ENCODE data around the gene NCKAP5. TPM values are rescaled to one million over a fixed set of nuclear protein-coding genes. Genes with fewer than 3 reads are reported as not detected.

Gene NCKAP5
- total and polyA plus RNA-seq, 2 of the 8 experiments (the other 6 are each of a cell fraction or from before 2014, with no cell fraction given) = 0.27 to 0.86 TPM

DNA sequence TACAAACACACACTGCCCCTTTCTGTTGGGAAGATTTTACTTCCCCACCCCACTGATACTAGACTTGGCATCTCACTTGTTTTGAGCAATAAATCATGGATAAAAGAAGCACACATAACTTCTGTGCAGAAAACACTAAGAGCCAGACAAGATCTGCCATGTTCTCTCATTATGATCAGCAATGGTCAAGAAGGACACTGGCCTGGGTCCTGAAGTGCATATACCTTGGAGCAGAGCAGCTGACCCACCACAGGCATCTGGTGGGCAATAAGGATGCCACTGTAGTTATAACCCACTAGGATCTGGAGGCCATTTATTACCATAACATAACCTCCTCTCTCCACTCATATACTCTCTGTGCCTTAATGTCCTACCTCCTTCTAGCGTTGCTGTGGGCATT lies 338.3 kb downstream of the NCKAP5 start:
- WGBS, 2 experiments (ENCODE audit: extremely low coverage in 1 of 2, insufficient coverage in 1 of 2, insufficient read length in 1 of 2, insufficient replicate concordance in 2 of 2, low coverage in 1 of 2, low lambda C conversion rate in 2 of 2, missing lambda C conversion rate in 1 of 2) = 79% methylated on average over 1 of the region's 1 CpG; no CpG with 5 or more reads in 1 of the 2 experiments
- H3K9ac ChIP-seq (replicated peaks in 1 of 4; ENCODE audit: extremely low read depth in 1 of 4, low read depth in 3 of 4, low read length in 3 of 4) = no peak overlapping the region
- CTCF ChIA-PET (ENCODE audit: partially characterized antibody) = interaction anchor here (1.5 kb wide), 1 partner anchor 614 kb away, joined by 3 read pairs; no protein-coding TSS in a partner anchor
- H4K8ac ChIP-seq (ENCODE audit: extremely low read depth, insufficient read depth, low read length) = no peak overlapping the region
- H3K23ac ChIP-seq (ENCODE audit: insufficient read length) = no peak overlapping the region
- no peak overlapping the region for H4K5ac ChIP-seq (ENCODE audit: insufficient read length, low read depth, low read length)
- H4K91ac ChIP-seq (replicated peaks; ENCODE audit: insufficient read length, low read length) = no peak overlapping the region
- H3K4me1 ChIP-seq (replicated peaks in 1 of 4; ENCODE audit: control insufficient read depth in 3 of 4, insufficient read depth in 4 of 4, low read length in 3 of 4) = no peaks in the 10 kb centered on the region
- no peak overlapping the region for H3K18ac ChIP-seq (ENCODE audit: extremely low read depth, low read length)
- no peaks in the 10 kb centered on the region for H4K20me1 ChIP-seq (replicated peaks in 1 of 2; ENCODE audit: control insufficient read depth in 1 of 2, insufficient read depth in 2 of 2, low read length in 2 of 2)
- H3K4ac ChIP-seq (replicated peaks; ENCODE audit: insufficient read length, low read depth, low read length) = no peak overlapping the region
- no peak overlapping the region for H2AFZ ChIP-seq (ENCODE audit: low read length)
- H3K14ac ChIP-seq (ENCODE audit: insufficient read length) = no peak overlapping the region
- H3K27ac ChIP-seq (ENCODE audit: low read depth, low read length) = no peak overlapping the region
- no peak overlapping the region for H2BK20ac ChIP-seq (ENCODE audit: low read length)
- no peak overlapping the region for H2BK120ac ChIP-seq (replicated peaks; ENCODE audit: low read depth, low read length)
- H2BK5ac ChIP-seq (ENCODE audit: low read depth, low read length) = no peak overlapping the region
- H2AK5ac ChIP-seq (ENCODE audit: low read depth, low read length) = no peak overlapping the region
- H3K56ac ChIP-seq (replicated peaks; ENCODE audit: insufficient read length, low read depth, low read length) = no peak overlapping the region
- H3K23me2 ChIP-seq (ENCODE audit: low read depth, low read length) = no peaks in the 10 kb centered on the region
- no peaks in the 10 kb centered on the region for H3K79me2 ChIP-seq (ENCODE audit: control insufficient read depth in 1 of 2, insufficient read depth in 2 of 2, low read length in 2 of 2)
- TF ChIP-seq POU5F1 (IDR thresholded peaks at IDR 0.05; ENCODE audit: low read depth, low read length) (no peak), RBBP5 (IDR thresholded peaks at IDR 0.05; ENCODE audit: borderline replicate concordance, low read depth, low read length) (no peak), SP1 (IDR thresholded peaks at IDR 0.05; ENCODE audit: low read depth, low read length) (no peak), JUND (IDR thresholded peaks at IDR 0.05; ENCODE audit: low read length) (no peak), RXRA (IDR thresholded peaks at IDR 0.05; ENCODE audit: insufficient read depth, low read depth, low read length) (no peak), SRF (IDR thresholded peaks at IDR 0.05; ENCODE audit: low read depth, low read length) (no peak), TEAD4 (IDR thresholded peaks at IDR 0.05; ENCODE audit: low read depth, low read length) (no peak), ASH2L (IDR thresholded peaks at IDR 0.05; ENCODE audit: low read length) (no peak), GABPA (IDR thresholded peaks at IDR 0.05; ENCODE audit: borderline replicate concordance, insufficient read depth, low read length) (no peak), BCL11A (IDR thresholded peaks at IDR 0.05; ENCODE audit: low read depth in 2 of 2, low read length in 2 of 2) (no peak)
- TF ChIP-seq, protein P1, sequence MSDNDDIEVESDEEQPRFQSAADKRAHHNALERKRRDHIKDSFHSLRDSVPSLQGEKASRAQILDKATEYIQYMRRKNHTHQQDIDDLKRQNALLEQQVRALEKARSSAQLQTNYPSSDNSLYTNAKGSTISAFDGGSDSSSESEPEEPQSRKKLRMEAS (IDR thresholded peaks at IDR 0.05) = no peak
- TF ChIP-seq, protein P2, sequence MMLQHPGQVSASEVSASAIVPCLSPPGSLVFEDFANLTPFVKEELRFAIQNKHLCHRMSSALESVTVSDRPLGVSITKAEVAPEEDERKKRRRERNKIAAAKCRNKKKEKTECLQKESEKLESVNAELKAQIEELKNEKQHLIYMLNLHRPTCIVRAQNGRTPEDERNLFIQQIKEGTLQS (IDR thresholded peaks at IDR 0.05; ENCODE audit: insufficient read depth, low read depth, low read length) = no peak
- TF ChIP-seq, protein P3, sequence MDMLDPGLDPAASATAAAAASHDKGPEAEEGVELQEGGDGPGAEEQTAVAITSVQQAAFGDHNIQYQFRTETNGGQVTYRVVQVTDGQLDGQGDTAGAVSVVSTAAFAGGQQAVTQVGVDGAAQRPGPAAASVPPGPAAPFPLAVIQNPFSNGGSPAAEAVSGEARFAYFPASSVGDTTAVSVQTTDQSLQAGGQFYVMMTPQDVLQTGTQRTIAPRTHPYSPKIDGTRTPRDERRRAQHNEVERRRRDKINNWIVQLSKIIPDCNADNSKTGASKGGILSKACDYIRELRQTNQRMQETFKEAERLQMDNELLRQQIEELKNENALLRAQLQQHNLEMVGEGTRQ (IDR thresholded peaks at IDR 0.05; ENCODE audit: low read length) = no peak
- no peaks in the 10 kb centered on the region for H3K36me3 ChIP-seq (ENCODE audit: control insufficient read depth in 2 of 4, insufficient read depth in 4 of 4, low read length in 3 of 4)
- no peak overlapping the region for H3K4me2 ChIP-seq (ENCODE audit: insufficient read depth in 1 of 2, low read depth in 2 of 2, low read length in 2 of 2)
- no peak overlapping the region for H2BK15ac ChIP-seq (ENCODE audit: low read length)
- H3K9me3 ChIP-seq (ENCODE audit: insufficient read depth in 2 of 2, low read depth in 1 of 2, low read length in 1 of 2) = no peaks in the 10 kb centered on the region
- no peaks in the 10 kb centered on the region for H3K27me3 ChIP-seq (replicated peaks in 1 of 4; ENCODE audit: control insufficient read depth in 3 of 4, extremely low read depth in 1 of 4, insufficient read depth in 3 of 4, low read length in 3 of 4)
- no peaks in the 10 kb centered on the region for H3K79me1 ChIP-seq (ENCODE audit: low read depth, low read length)
- POLR2A ChIA-PET (ENCODE audit: partially characterized antibody) = no interaction called here
- FAIRE-seq (no peak), DNase-seq (ENCODE audit: low read depth in 1 of 2, low spot score in 2 of 2) (no peak)
- no peak overlapping the region for H2BK12ac ChIP-seq (ENCODE audit: low read depth, low read length)
- no peak overlapping the region for H3K4me3 ChIP-seq (ENCODE audit: extremely low read depth in 1 of 4, insufficient read depth in 2 of 4, low read depth in 3 of 4, low read length in 4 of 4)
